Measurements from ENCODE around the gene TBCK.

DNA sequence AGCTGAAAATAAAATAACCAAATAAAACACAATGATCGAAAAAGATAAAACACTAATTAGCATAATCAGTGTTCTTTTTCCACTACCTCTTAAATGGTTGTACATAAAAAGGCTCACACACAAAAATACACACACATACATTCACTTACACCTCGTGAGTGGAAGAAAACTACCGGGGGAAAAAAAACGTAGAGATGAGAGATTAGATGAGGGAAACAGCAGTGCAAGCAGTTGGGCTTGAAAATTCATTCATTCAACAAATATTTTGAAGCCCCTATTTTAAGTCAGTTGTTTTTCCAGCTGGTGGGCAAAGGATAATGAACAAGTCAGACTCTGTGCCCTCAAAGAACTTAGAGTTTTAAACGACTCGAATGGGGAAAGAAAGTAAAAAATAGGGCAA, 1.0 kb downstream of the TBCK start:
- TF ChIP-seq EZH2 (IDR thresholded peaks at IDR 0.05; ENCODE audit: borderline replicate concordance, low read length), result no peak
- TF ChIP-seq, protein P1, sequence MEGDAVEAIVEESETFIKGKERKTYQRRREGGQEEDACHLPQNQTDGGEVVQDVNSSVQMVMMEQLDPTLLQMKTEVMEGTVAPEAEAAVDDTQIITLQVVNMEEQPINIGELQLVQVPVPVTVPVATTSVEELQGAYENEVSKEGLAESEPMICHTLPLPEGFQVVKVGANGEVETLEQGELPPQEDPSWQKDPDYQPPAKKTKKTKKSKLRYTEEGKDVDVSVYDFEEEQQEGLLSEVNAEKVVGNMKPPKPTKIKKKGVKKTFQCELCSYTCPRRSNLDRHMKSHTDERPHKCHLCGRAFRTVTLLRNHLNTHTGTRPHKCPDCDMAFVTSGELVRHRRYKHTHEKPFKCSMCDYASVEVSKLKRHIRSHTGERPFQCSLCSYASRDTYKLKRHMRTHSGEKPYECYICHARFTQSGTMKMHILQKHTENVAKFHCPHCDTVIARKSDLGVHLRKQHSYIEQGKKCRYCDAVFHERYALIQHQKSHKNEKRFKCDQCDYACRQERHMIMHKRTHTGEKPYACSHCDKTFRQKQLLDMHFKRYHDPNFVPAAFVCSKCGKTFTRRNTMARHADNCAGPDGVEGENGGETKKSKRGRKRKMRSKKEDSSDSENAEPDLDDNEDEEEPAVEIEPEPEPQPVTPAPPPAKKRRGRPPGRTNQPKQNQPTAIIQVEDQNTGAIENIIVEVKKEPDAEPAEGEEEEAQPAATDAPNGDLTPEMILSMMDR (IDR thresholded peaks at IDR 0.05; ENCODE audit: low read length), result no peak
